Activated T-cell treated with anti-CD3 and anti-CD28 coated beads, Interleukin-2, amount 50 U/mL, for 24 hours (primary cell): ENCODE measurements around the gene LCN12.

Experiments used
- DNase-seq: peaks from one replicate; pipeline ENCODE4 v3.0.0-alpha.2; 2020
- H3K27ac Mint-ChIP-seq: 2 replicates; pipeline ENCODE4 v1.8.0; 2020; ENCODE audit warnings: mild to moderate bottlenecking, mixed read lengths
- H3K27me3 Mint-ChIP-seq: 2 replicates; pipeline ENCODE4 v1.8.0; 2020; ENCODE audit warnings: mixed read lengths
- H3K36me3 Mint-ChIP-seq: 2 replicates; pipeline ENCODE4 v1.8.0; 2020; ENCODE audit warnings: low read depth, mixed read lengths
- H3K4me1 Mint-ChIP-seq: 2 replicates; pipeline ENCODE4 v1.8.0; 2020; ENCODE audit warnings: low read depth, mixed read lengths
- H3K4me3 Mint-ChIP-seq: 2 replicates; pipeline ENCODE4 v1.8.0; 2020; ENCODE audit warnings: mild to moderate bottlenecking, moderate library complexity, mixed read lengths
- H3K9me3 Mint-ChIP-seq: 2 replicates; pipeline ENCODE4 v1.8.0; 2020; ENCODE audit warnings: mixed read lengths

LCN12 gene

GRCh38 chr9:136921307-136921706, 30.8 kb upstream of the LCN12 start:
- no peaks in the 10 kb centered on the region for H3K9me3 Mint-ChIP-seq
- no peak overlapping the region for H3K4me3 Mint-ChIP-seq
- H3K27ac Mint-ChIP-seq, result no peak overlapping the region
- no peak for DNase-seq
- peaks cover 6% of the 10 kb centered on the region for H3K4me1 Mint-ChIP-seq
- peaks cover 86% of the 10 kb centered on the region for H3K36me3 Mint-ChIP-seq
- H3K27me3 Mint-ChIP-seq, result no peaks in the 10 kb centered on the region

GRCh38 chr9:136921718-136922117, 30.4 kb upstream of the LCN12 start:
- H3K4me3 Mint-ChIP-seq, result no peak overlapping the region
- H3K27me3 Mint-ChIP-seq, result no peaks in the 10 kb centered on the region
- H3K9me3 Mint-ChIP-seq, result no peaks in the 10 kb centered on the region
- no peak overlapping the region for H3K27ac Mint-ChIP-seq
- no peak for DNase-seq
- peaks cover 84% of the 10 kb centered on the region for H3K36me3 Mint-ChIP-seq
- H3K4me1 Mint-ChIP-seq, result peaks cover 6% of the 10 kb centered on the region

GRCh38 chr9:136922540-136922939, 29.5 kb upstream of the LCN12 start:
- peak overlapping the region; percentile 40 for H3K27ac Mint-ChIP-seq
- H3K4me1 Mint-ChIP-seq, result peaks cover 3% of the 10 kb centered on the region
- peaks cover 82% of the 10 kb centered on the region for H3K36me3 Mint-ChIP-seq
- H3K27me3 Mint-ChIP-seq, result no peaks in the 10 kb centered on the region
- DNase-seq, result no peak
- H3K9me3 Mint-ChIP-seq, result no peaks in the 10 kb centered on the region
- no peak overlapping the region for H3K4me3 Mint-ChIP-seq

- no peaks in the 10 kb centered on the region for H3K9me3 Mint-ChIP-seq
- no peak overlapping the region for H3K27ac Mint-ChIP-seq
- peaks cover 83% of the 10 kb centered on the region for H3K36me3 Mint-ChIP-seq
- no peaks in the 10 kb centered on the region for H3K27me3 Mint-ChIP-seq
- no peak for DNase-seq
- peaks cover 5% of the 10 kb centered on the region for H3K4me1 Mint-ChIP-seq
- H3K4me3 Mint-ChIP-seq, result no peak overlapping the region
Measured at GRCh38 chr9:136923881-136924280, 28.2 kb upstream of the LCN12 start.

- no peak for DNase-seq
- Mint-ChIP-seq H3K27me3 (no peaks in the 10 kb centered on the region), H3K4me1 (peaks cover 5% of the 10 kb centered on the region), H3K9me3 (no peaks in the 10 kb centered on the region), H3K27ac (no peak overlapping the region), H3K36me3 (peaks cover 81% of the 10 kb centered on the region), H3K4me3 (no peak overlapping the region)
Measured at GRCh38 chr9:136925414-136926153, 26.5 kb upstream of the LCN12 start.

GRCh38 chr9:136926154-136926704, 25.8 kb upstream of the LCN12 start:
- no peak for DNase-seq
- H3K27ac Mint-ChIP-seq, result no peak overlapping the region
- no peaks in the 10 kb centered on the region for H3K9me3 Mint-ChIP-seq
- peaks cover 6% of the 10 kb centered on the region for H3K4me1 Mint-ChIP-seq
- peaks cover 78% of the 10 kb centered on the region for H3K36me3 Mint-ChIP-seq
- no peak overlapping the region for H3K4me3 Mint-ChIP-seq
- no peaks in the 10 kb centered on the region for H3K27me3 Mint-ChIP-seq

GRCh38 chr9:136926749-136927148, 25.3 kb upstream of the LCN12 start:
- Mint-ChIP-seq H3K36me3 (peaks cover 81% of the 10 kb centered on the region), H3K4me3 (no peak overlapping the region)

GRCh38 chr9:136927343-136928271, 24.5 kb upstream of the LCN12 start:
- Mint-ChIP-seq H3K4me1 (peaks cover 12% of the 10 kb centered on the region), H3K36me3 (peaks cover 79% of the 10 kb centered on the region), H3K27ac (peak overlapping the region; percentile 50), H3K27me3 (no peaks in the 10 kb centered on the region), H3K4me3 (no peak overlapping the region), H3K9me3 (no peaks in the 10 kb centered on the region)
- no peak for DNase-seq

More at GRCh38 chr9:136926749-136927148, 25.3 kb upstream of the LCN12 start:
- Mint-ChIP-seq H3K9me3 (no peaks in the 10 kb centered on the region), H3K27ac (peak overlapping the region; percentile 50), H3K4me1 (peaks cover 10% of the 10 kb centered on the region), H3K27me3 (no peaks in the 10 kb centered on the region)
- DNase-seq, result no peak

- peaks cover 78% of the 10 kb centered on the region for H3K36me3 Mint-ChIP-seq
- no peaks in the 10 kb centered on the region for H3K9me3 Mint-ChIP-seq
- H3K4me3 Mint-ChIP-seq, result no peak overlapping the region
- H3K27ac Mint-ChIP-seq, result peak overlapping the region; percentile 56
- no peaks in the 10 kb centered on the region for H3K27me3 Mint-ChIP-seq
- peaks cover 15% of the 10 kb centered on the region for H3K4me1 Mint-ChIP-seq
- no peak for DNase-seq
Measured at GRCh38 chr9:136928591-136928990, 23.5 kb upstream of the LCN12 start.

GRCh38 chr9:136930014-136930413, 22.1 kb upstream of the LCN12 start:
- H3K27me3 Mint-ChIP-seq, result no peaks in the 10 kb centered on the region
- H3K4me1 Mint-ChIP-seq, result peaks cover 15% of the 10 kb centered on the region
- H3K4me3 Mint-ChIP-seq, result no peak overlapping the region
- H3K27ac Mint-ChIP-seq, result peak overlapping the region; percentile 37
- peaks cover 75% of the 10 kb centered on the region for H3K36me3 Mint-ChIP-seq
- no peaks in the 10 kb centered on the region for H3K9me3 Mint-ChIP-seq
- no peak for DNase-seq

GRCh38 chr9:136931611-136932130, 20.4 kb upstream of the LCN12 start:
- Mint-ChIP-seq H3K4me3 (no peak overlapping the region), H3K27ac (peak overlapping the region; percentile 72)

GRCh38 chr9:136934277-136934676, 17.8 kb upstream of the LCN12 start:
- Mint-ChIP-seq H3K4me1 (peaks cover 21% of the 10 kb centered on the region), H3K9me3 (no peaks in the 10 kb centered on the region), H3K36me3 (peaks cover 73% of the 10 kb centered on the region), H3K27me3 (no peaks in the 10 kb centered on the region), H3K27ac (no peak overlapping the region), H3K4me3 (no peak overlapping the region)
- no peak for DNase-seq

More at GRCh38 chr9:136931611-136932130, 20.4 kb upstream of the LCN12 start:
- no peaks in the 10 kb centered on the region for H3K27me3 Mint-ChIP-seq
- H3K4me1 Mint-ChIP-seq, result peaks cover 23% of the 10 kb centered on the region
- no peak for DNase-seq
- no peaks in the 10 kb centered on the region for H3K9me3 Mint-ChIP-seq
- peaks cover 72% of the 10 kb centered on the region for H3K36me3 Mint-ChIP-seq

GRCh38 chr9:136935651-136936050, 16.4 kb upstream of the LCN12 start:
- no peaks in the 10 kb centered on the region for H3K27me3 Mint-ChIP-seq
- peaks cover 74% of the 10 kb centered on the region for H3K36me3 Mint-ChIP-seq
- DNase-seq, result no peak
- peak overlapping the region; percentile 47 for H3K27ac Mint-ChIP-seq
- peaks cover 21% of the 10 kb centered on the region for H3K4me1 Mint-ChIP-seq
- H3K9me3 Mint-ChIP-seq, result no peaks in the 10 kb centered on the region
- H3K4me3 Mint-ChIP-seq, result no peak overlapping the region

- Mint-ChIP-seq H3K9me3 (no peaks in the 10 kb centered on the region), H3K27ac (peak overlapping the region; percentile 22), H3K4me3 (no peak overlapping the region), H3K27me3 (no peaks in the 10 kb centered on the region), H3K4me1 (peaks cover 18% of the 10 kb centered on the region), H3K36me3 (peaks cover 77% of the 10 kb centered on the region)
- no peak for DNase-seq
Measured at GRCh38 chr9:136936645-136937170, 15.4 kb upstream of the LCN12 start.
